OCI-LY3 (cell line): ENCODE results near the gene PRELID1.

Source experiments
- H2AFZ ChIP-seq: fragments of 200-600, 300-600 bp; shearing (Covaris generic); 2 replicates; pipeline ENCODE4 v1.6.0; 2014; ENCODE audit warnings: antibody characterized with exemption, low read depth, low read length
- H3K27ac ChIP-seq: fragments of 200-600, 300-600 bp; sonication (generic); 2 replicates; pipeline ENCODE4 v1.5.1; 2014; ENCODE audit warnings: mild to moderate bottlenecking, low read length, moderate library complexity, mixed read lengths
- H3K27me3 ChIP-seq: fragments of 200-600, 300-600 bp; sonication (generic); 2 replicates; pipeline ENCODE4 v1.6.1; 2014; ENCODE audit warnings: low read depth, low read length, mixed read lengths
- H3K36me3 ChIP-seq: fragments of 200-600, 300-600 bp; sonication (generic); replicated peaks from 2 replicates; pipeline ENCODE3; 2014; ENCODE audit warnings: low read depth, low read length, mixed read lengths
- H3K4me1 ChIP-seq: fragments of 300-600, 200-600 bp; sonication (generic); 2 replicates; pipeline ENCODE4 v1.6.1; 2014; ENCODE audit warnings: low read length, mixed read lengths
- H3K4me2 ChIP-seq: fragments of 200-600, 300-600 bp; sonication (generic); 2 replicates; pipeline ENCODE4 v1.6.1; 2014; ENCODE audit warnings: low read length, mixed read lengths
- H3K4me3 ChIP-seq: fragments of 300-600, 200-600 bp; sonication (generic); 2 replicates; pipeline ENCODE4 v1.5.1; 2014; ENCODE audit warnings: antibody characterized with exemption, mild to moderate bottlenecking, low read length, moderate library complexity
- H3K79me2 ChIP-seq: fragments of 300-600, 200-600 bp; shearing (Covaris generic); 2 replicates; pipeline ENCODE4 v1.6.1; 2014; ENCODE audit warnings: mild to moderate bottlenecking, low read length, mixed read lengths
- H3K9ac ChIP-seq: fragments of 300-600, 200-600 bp; shearing (Covaris generic); 2 replicates; pipeline ENCODE4 v1.6.0; 2014; ENCODE audit warnings: mild to moderate bottlenecking, low read length, moderate library complexity
- H3K9me3 ChIP-seq: fragments of 200-600, 300-600 bp; shearing (Covaris generic); 2 replicates; pipeline ENCODE4 v1.6.1; 2014; ENCODE audit warnings: low read length, mixed read lengths; ENCODE audit not compliant: insufficient read depth
- H4K20me1 ChIP-seq: fragments of 200-600, 300-600 bp; sonication (generic); 2 replicates; pipeline ENCODE4 v1.6.1; 2016; ENCODE audit warnings: low read length, mixed read lengths; ENCODE audit not compliant: insufficient read depth
- EZH2phosphoT487 ChIP-seq: fragments of 200-600 bp; shearing (Covaris generic); IDR thresholded peaks from 2 replicates; pipeline ENCODE4 v1.6.1; 2018; ENCODE audit warnings: antibody characterized with exemption, mixed run types, low read depth
- TF ChIP-seq, protein P1 (sequence below): fragments of 200-600, 300-600 bp; sonication (generic); IDR thresholded peaks from 2 replicates; pipeline ENCODE4 v1.5.1; 2014; ENCODE audit warnings: antibody characterized with exemption, low read length, low read depth

Gene PRELID1

DNA sequence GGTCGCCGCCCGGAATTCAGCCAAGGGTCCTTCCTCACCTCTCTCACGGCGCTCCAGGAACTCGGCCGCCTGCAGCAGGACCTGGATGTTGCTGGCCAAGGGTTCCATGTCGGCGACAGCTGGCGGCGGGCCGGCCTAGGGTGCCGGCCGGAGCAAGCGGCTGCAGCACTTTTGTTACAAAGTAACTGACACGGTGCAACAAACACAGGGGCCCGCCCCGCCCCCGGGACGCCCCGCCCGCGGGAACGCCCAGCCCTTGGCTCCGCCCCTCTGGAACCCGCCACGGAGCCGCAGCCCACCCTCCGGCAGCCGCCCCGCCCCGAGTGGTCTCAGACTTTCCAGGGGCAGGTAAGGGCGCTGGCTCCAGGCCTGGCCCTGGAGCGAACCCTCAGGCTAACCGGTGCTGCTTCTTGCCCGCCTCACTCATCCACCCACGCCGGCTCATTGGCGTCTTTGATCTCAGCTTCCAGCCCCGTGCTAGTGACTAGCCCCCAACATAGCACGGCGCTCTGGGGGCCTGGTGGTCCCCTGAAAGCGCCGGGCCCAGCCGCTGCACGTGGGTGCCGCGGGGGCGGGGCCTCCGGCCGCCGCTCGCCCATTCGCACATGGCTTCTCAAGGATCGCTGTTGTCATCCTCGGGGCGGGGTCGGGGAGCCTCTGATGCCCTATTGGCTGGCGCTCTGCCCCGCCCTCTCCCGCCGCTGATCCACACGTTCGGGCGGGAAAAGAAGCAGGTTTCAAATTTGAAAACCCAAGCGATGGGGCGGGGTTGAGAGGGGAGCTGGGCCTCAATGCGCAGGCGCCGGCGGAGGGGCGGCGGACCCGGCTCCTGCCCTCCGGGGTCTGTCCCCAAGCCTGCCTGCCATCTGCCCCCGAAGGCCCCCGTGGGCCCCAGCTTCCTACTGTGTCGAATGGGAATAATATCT is 8.4 kb downstream of the PRELID1 start, which contains the start of gene MXD3:
MXD3 (minus strand) TSS at position 176 of the 926 bp plus-strand sequence; CDS start at position 108, 68 bp downstream.
- Histone ChIP-seq H3K27me3 (no peaks in the 10 kb centered on the region), H3K9me3 (no peaks in the 10 kb centered on the region), H3K36me3 (peaks cover 14% of the 10 kb centered on the region), H3K4me2 (peak within 1 kb of the TSS; percentile 86), H3K4me1 (peaks cover 19% of the 10 kb centered on the region), H3K79me2 (no peaks in the 10 kb centered on the region), H4K20me1 (peaks cover 13% of the 10 kb centered on the region; the same call in 1 of the 2 replicates), H3K4me3 (peak within 1 kb of the TSS; percentile 86), H2AFZ (peak within 1 kb of the TSS; percentile 55; the same call in 1 of the 2 replicates), H3K9ac (peak within 1 kb of the TSS; percentile 90), H3K27ac (peak within 1 kb of the TSS; percentile 82)
- TF ChIP-seq, protein P1, sequence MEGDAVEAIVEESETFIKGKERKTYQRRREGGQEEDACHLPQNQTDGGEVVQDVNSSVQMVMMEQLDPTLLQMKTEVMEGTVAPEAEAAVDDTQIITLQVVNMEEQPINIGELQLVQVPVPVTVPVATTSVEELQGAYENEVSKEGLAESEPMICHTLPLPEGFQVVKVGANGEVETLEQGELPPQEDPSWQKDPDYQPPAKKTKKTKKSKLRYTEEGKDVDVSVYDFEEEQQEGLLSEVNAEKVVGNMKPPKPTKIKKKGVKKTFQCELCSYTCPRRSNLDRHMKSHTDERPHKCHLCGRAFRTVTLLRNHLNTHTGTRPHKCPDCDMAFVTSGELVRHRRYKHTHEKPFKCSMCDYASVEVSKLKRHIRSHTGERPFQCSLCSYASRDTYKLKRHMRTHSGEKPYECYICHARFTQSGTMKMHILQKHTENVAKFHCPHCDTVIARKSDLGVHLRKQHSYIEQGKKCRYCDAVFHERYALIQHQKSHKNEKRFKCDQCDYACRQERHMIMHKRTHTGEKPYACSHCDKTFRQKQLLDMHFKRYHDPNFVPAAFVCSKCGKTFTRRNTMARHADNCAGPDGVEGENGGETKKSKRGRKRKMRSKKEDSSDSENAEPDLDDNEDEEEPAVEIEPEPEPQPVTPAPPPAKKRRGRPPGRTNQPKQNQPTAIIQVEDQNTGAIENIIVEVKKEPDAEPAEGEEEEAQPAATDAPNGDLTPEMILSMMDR, result no peak
- no peak for TF ChIP-seq EZH2phosphoT487

DNA sequence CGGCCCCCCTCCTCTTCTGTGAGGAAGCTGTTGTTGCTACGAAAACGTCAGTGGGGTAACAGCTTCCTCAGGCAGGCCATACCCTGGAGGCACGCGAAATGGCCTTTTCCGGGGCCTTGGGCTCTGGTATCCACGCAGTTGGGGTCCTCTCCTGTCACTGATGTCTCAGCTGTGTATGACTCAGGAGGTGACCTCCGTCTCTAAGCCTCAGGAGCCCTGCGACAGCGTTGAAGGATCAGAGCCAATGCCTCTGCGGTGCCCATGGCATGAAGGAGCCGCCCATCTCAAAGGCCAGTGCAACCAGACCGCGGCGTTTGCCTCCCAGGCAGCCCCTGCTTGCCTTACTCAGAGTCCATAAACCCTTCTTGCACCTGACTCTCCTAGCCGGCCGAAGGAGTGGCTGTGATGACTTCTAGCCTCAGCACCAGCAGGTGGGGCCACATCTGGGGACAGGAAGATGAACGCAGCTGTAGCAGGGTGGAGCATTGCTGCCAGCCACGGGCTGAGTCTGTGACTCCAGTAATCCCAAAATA is 9.1 kb downstream of the PRELID1 start:
- peak overlapping the region; percentile 68 for H3K27ac ChIP-seq
- H3K4me2 ChIP-seq, result peak overlapping the region; percentile 86
- H4K20me1 ChIP-seq, result peaks cover 11% of the 10 kb centered on the region; the same call in 1 of the 2 replicates
- peak overlapping the region; percentile 88 for H3K9ac ChIP-seq
- H3K9me3 ChIP-seq, result no peaks in the 10 kb centered on the region
- no peaks in the 10 kb centered on the region for H3K79me2 ChIP-seq
- peak overlapping the region; percentile 86 for H3K4me3 ChIP-seq
- peaks cover 16% of the 10 kb centered on the region; the same call in 1 of the 2 replicates for H3K4me1 ChIP-seq
- TF ChIP-seq, protein P1, result peak; percentile 45
- TF ChIP-seq EZH2phosphoT487, result no peak
- no peaks in the 10 kb centered on the region for H3K27me3 ChIP-seq
- peaks cover 7% of the 10 kb centered on the region for H3K36me3 ChIP-seq
- peak overlapping the region; percentile 55; the same call in 1 of the 2 replicates for H2AFZ ChIP-seq

DNA sequence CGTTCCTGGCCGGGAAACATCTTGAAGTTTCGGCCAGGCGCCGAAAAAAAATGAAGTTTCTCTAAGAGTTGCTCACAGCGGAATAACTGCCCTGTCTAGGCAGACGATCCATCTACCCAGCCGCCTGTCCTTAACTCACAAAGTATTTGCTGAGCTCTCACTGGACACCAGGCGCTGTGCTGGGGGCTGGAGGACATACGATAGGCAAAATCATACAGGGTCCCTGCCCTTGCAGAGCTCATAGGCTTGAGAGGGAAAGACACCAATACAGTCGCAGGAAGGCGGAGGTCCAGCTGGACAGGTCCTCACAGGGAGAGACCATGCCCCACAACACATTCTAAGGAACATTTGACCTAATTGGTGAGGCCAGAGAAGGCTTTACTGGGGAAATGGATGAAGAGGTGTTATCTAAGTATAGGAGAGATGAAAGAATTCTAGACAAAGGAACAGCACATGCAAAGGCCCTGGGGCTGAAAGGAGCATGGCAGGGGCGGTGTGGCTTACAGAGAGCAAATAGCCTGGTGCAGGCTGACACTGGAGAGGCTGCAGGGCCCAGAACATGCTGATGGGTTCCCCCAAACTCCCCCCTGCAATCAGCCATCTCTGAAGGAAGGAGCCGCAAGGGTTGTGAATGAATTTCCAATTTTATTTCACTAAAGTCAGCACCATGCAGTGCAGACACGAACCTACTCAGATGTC is 10.1 kb downstream of the PRELID1 start:
- TF ChIP-seq, protein P1, result no peak
- no peak for TF ChIP-seq EZH2phosphoT487
- H3K4me2 ChIP-seq, result 0 out of 2 replicates have a peak overlapping the region, but pooled peaks have one; percentile 86
- no peaks in the 10 kb centered on the region for H3K9me3 ChIP-seq
- no peak overlapping the region for H3K9ac ChIP-seq
- peak overlapping the region; percentile 86; the same call in 1 of the 2 replicates for H3K4me3 ChIP-seq
- H4K20me1 ChIP-seq, result peaks cover 15% of the 10 kb centered on the region; the same call in 1 of the 2 replicates
- H3K4me1 ChIP-seq, result peaks cover 18% of the 10 kb centered on the region; the same call in 1 of the 2 replicates
- no peak overlapping the region for H2AFZ ChIP-seq
- peaks cover 7% of the 10 kb centered on the region for H3K36me3 ChIP-seq
- H3K79me2 ChIP-seq, result no peaks in the 10 kb centered on the region
- H3K27me3 ChIP-seq, result no peaks in the 10 kb centered on the region
- H3K27ac ChIP-seq, result no peak overlapping the region
